ENCODE data around the gene MCCC1.

MCCC1 gene

DNA sequence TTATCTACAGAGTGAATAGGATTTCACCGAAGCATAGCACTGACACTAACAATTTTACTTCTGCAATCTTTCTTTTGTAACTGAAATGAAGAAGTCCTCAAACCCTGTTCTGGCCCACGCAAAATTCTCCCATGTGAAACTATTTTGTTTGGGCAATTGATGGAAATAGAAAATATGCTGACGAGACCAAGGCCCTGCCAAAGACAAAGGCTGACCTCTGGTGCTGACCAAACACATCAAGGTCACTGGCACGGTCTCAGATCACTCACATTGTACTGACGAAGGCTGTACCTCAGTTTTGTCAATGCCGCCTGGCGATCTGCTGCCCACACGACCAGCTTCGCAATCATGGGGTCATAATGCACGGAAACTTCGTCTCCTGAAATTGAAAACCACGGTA lies 60.5 kb downstream of the MCCC1 start:
- no peak overlapping the region for H3K27ac ChIP-seq
- no peaks in the 10 kb centered on the region for H3K9me3 ChIP-seq
- H3K4me3 ChIP-seq (ENCODE audit: low read depth in 1 of 2, low read length in 1 of 2): no peak overlapping the region
- TF ChIP-seq, protein P1, sequence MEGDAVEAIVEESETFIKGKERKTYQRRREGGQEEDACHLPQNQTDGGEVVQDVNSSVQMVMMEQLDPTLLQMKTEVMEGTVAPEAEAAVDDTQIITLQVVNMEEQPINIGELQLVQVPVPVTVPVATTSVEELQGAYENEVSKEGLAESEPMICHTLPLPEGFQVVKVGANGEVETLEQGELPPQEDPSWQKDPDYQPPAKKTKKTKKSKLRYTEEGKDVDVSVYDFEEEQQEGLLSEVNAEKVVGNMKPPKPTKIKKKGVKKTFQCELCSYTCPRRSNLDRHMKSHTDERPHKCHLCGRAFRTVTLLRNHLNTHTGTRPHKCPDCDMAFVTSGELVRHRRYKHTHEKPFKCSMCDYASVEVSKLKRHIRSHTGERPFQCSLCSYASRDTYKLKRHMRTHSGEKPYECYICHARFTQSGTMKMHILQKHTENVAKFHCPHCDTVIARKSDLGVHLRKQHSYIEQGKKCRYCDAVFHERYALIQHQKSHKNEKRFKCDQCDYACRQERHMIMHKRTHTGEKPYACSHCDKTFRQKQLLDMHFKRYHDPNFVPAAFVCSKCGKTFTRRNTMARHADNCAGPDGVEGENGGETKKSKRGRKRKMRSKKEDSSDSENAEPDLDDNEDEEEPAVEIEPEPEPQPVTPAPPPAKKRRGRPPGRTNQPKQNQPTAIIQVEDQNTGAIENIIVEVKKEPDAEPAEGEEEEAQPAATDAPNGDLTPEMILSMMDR (IDR thresholded peaks at IDR 0.05): no peak
- no peaks in the 10 kb centered on the region for H3K4me1 ChIP-seq (ENCODE audit: control insufficient read depth in 1 of 2, insufficient read depth in 1 of 2, low read depth in 1 of 2, low read length in 1 of 2)
- peaks cover 38% of the 10 kb centered on the region for H3K36me3 ChIP-seq
- no peaks in the 10 kb centered on the region for H3K27me3 ChIP-seq

DNA sequence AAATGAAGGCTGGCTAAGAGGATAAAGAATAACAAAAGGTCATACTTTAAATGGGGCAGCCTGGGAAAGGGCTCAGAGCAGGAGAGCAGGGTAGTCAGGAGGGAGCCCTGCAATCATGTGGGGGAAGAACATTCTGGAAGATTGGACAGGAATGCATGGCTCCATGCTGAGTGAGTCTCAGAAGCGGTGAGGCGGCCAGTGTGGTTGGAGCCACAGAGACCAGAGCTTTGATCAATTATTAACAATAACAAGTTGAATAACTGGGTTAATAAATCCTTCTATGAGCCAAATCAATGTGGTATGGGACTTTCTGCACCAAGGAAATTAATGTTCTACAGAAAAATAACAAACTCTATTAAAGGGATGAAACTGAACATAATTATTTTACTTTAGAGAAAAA lies 61.1 kb downstream of the MCCC1 start:
- Histone ChIP-seq H3K4me3 (ENCODE audit: low read depth in 1 of 2, low read length in 1 of 2) (no peak overlapping the region), H3K27ac (no peak overlapping the region), H3K9me3 (no peaks in the 10 kb centered on the region), H3K4me1 (ENCODE audit: control insufficient read depth in 1 of 2, insufficient read depth in 1 of 2, low read depth in 1 of 2, low read length in 1 of 2) (no peaks in the 10 kb centered on the region), H3K27me3 (no peaks in the 10 kb centered on the region), H3K36me3 (peaks cover 40% of the 10 kb centered on the region)
- TF ChIP-seq, protein P1 (IDR thresholded peaks at IDR 0.05): no peak

DNA sequence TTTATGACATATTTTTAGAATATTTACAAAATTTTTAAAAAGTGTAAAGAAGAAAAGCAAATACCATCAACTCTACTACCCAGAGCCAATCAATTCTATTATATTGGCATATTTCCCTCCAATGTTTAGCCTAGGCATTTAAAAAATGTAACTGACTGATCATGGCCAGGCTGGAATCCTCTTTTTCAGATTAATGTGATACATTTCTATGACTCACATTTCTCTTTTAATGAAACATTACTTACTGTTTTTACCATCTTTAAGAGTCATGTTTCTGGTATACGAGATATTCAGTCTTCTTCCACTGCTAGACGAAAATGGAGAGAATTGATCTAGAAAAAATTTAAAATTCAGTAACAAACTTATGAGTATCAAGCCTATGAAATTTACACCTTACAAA lies 65.5 kb downstream of the MCCC1 start:
- Histone ChIP-seq H3K27ac (no peak overlapping the region), H3K36me3 (peaks cover 53% of the 10 kb centered on the region), H3K9me3 (no peaks in the 10 kb centered on the region), H3K4me1 (ENCODE audit: control insufficient read depth in 1 of 2, insufficient read depth in 1 of 2, low read depth in 1 of 2, low read length in 1 of 2) (no peaks in the 10 kb centered on the region), H3K27me3 (no peaks in the 10 kb centered on the region), H3K4me3 (ENCODE audit: low read depth in 1 of 2, low read length in 1 of 2) (no peak overlapping the region)
- TF ChIP-seq, protein P1 (IDR thresholded peaks at IDR 0.05): no peak

DNA sequence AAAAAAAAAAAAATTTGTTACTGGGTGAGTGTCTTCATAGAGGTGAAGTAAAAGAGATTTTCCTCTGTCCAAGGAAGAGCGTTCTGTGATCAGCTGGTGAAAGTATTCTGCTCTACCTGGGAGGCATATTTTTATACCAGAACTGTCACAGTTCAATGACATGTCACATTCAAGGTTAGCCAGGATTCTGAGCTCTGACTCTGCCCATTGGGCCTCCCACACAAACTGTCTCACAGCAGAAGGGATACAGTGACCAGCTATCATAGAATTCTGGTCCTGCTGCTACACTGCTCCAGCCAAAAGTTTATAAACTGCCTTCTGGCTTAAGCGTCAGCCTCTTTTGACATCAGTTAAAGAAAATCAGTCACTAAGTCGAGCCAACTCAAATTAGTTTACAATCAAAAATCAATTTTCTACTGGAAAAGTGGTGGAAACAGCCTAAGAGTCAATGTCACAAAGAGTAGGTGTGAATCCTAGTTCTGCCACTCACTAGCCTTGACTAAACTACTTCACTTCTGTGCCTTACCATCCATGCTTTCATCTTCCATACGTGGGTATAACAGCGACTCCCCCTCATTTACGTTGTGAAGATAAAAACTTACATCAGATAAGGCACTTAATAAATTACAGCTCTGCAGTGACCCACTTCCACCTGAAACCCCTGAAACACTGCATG lies 66.3 kb downstream of the MCCC1 start:
- TF ChIP-seq, protein P1 (IDR thresholded peaks at IDR 0.05): no peak
- Histone ChIP-seq H3K9me3 (no peaks in the 10 kb centered on the region), H3K27me3 (no peaks in the 10 kb centered on the region), H3K36me3 (peaks cover 49% of the 10 kb centered on the region), H3K4me1 (ENCODE audit: control insufficient read depth in 1 of 2, insufficient read depth in 1 of 2, low read depth in 1 of 2, low read length in 1 of 2) (no peaks in the 10 kb centered on the region), H3K27ac (no peak overlapping the region), H3K4me3 (ENCODE audit: low read depth in 1 of 2, low read length in 1 of 2) (no peak overlapping the region)

DNA sequence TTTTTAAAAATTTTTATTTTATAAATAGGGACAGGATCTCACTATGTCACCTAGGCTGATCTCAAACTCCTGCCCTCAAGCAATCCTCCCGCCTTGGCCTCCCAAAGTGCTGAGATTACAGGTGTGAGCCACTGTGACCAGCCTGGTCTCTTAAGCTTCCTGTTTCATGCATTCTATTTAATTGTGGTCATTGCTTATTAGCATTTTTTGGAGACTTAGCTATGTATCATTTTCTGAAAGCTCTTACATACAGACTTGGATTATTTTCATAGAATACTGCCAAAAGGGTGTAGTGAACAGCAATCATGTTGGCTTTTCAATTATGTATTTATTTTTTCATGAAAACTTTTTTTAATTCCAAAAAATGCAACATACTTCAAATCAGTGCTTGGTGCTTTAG lies 67.5 kb downstream of the MCCC1 start:
- Histone ChIP-seq H3K27me3 (no peaks in the 10 kb centered on the region), H3K36me3 (peaks cover 40% of the 10 kb centered on the region), H3K9me3 (no peaks in the 10 kb centered on the region), H3K4me1 (ENCODE audit: control insufficient read depth in 1 of 2, insufficient read depth in 1 of 2, low read depth in 1 of 2, low read length in 1 of 2) (no peaks in the 10 kb centered on the region), H3K27ac (no peak overlapping the region), H3K4me3 (ENCODE audit: low read depth in 1 of 2, low read length in 1 of 2) (no peak overlapping the region)
- TF ChIP-seq, protein P1 (IDR thresholded peaks at IDR 0.05): no peak
